ENCODE measurements around the gene HJURP. TPM values are rescaled to one million over a fixed set of nuclear protein-coding genes. Genes with fewer than 3 reads are reported as not detected.

HJURP gene
- polyA plus RNA-seq, 1 donor (not counting 4 experiments of a cell fraction or from before 2014, with no cell fraction given): 20.2 TPM

GRCh38 chr2:233829193-233830110 lies 24.9 kb downstream of the HJURP start:
- Histone ChIP-seq H3K4me2 (ENCODE audit: control insufficient read depth, extremely low read depth, insufficient read depth, low read depth, low read length) (peak overlapping the region; percentile 22), H4K20me1 (ENCODE audit: control insufficient read depth, extremely low read depth, insufficient read depth, low read length) (no peaks in the 10 kb centered on the region), H3K27ac (ENCODE audit: control insufficient read depth, insufficient read depth, low read length) (no peak overlapping the region), H3K9ac (ENCODE audit: control insufficient read depth, extremely low read depth, insufficient read depth, low read length) (no peak overlapping the region), H3K4me1 (ENCODE audit: control insufficient read depth, extremely low read depth, insufficient read depth, low read length) (peaks cover 16% of the 10 kb centered on the region), H3K79me2 (ENCODE audit: control insufficient read depth, insufficient read depth, low read length) (no peaks in the 10 kb centered on the region), H3K27me3 (ENCODE audit: control insufficient read depth, extremely low read depth, insufficient read depth, low read length) (no peaks in the 10 kb centered on the region), H3K36me3 (ENCODE audit: control insufficient read depth in 2 of 2, extremely low read depth in 1 of 2, insufficient read depth in 2 of 2, low read length in 2 of 2) (no peaks in the 10 kb centered on the region), H2AFZ (ENCODE audit: control insufficient read depth, low read length) (no peak overlapping the region), H3K9me1 (ENCODE audit: control insufficient read depth, extremely low read depth, insufficient read depth, low read length) (no peaks in the 10 kb centered on the region), H3K9me3 (ENCODE audit: control insufficient read depth, low read depth, low read length) (no peaks in the 10 kb centered on the region), H3K4me3 (ENCODE audit: control insufficient read depth in 2 of 3, extremely low read depth in 1 of 3, insufficient read depth in 2 of 3, low read depth in 1 of 3, low read length in 3 of 3) (no peak overlapping the region)
- FAIRE-seq (no peak), DNase-seq (ENCODE audit: low read depth, low spot score) (no peak)
- no peak for TF ChIP-seq CTCF (optimal IDR thresholded peaks at IDR 0.05 in 1 of 3, IDR thresholded peaks at IDR 0.05 in 1 of 3, conservative IDR thresholded peaks at IDR 0.05 in 1 of 3; ENCODE audit: extremely low read depth in 1 of 3, insufficient read depth in 2 of 3, low read length in 3 of 3)
- TF ChIP-seq EZH2 (IDR thresholded peaks at IDR 0.05; ENCODE audit: low read length): no peak
- dilution Hi-C loops (cut with MboI; ENCODE audit: extremely low pct_ligation_motif_present, low sequenced_read_pairs): no loop called here

GRCh38 chr2:233828546-233829192 lies 25.7 kb downstream of the HJURP start:
- Histone ChIP-seq H3K27ac (ENCODE audit: control insufficient read depth, insufficient read depth, low read length) (no peak overlapping the region), H3K36me3 (ENCODE audit: control insufficient read depth in 2 of 2, extremely low read depth in 1 of 2, insufficient read depth in 2 of 2, low read length in 2 of 2) (no peaks in the 10 kb centered on the region), H2AFZ (ENCODE audit: control insufficient read depth, low read length) (peak overlapping the region; percentile 28), H3K9ac (ENCODE audit: control insufficient read depth, extremely low read depth, insufficient read depth, low read length) (no peak overlapping the region), H3K4me3 (ENCODE audit: control insufficient read depth in 2 of 3, extremely low read depth in 1 of 3, insufficient read depth in 2 of 3, low read depth in 1 of 3, low read length in 3 of 3) (peak overlapping the region in 1 of 3 experiments; percentile 18), H3K4me1 (ENCODE audit: control insufficient read depth, extremely low read depth, insufficient read depth, low read length) (peaks cover 16% of the 10 kb centered on the region), H3K27me3 (ENCODE audit: control insufficient read depth, extremely low read depth, insufficient read depth, low read length) (no peaks in the 10 kb centered on the region), H3K9me1 (ENCODE audit: control insufficient read depth, extremely low read depth, insufficient read depth, low read length) (no peaks in the 10 kb centered on the region), H3K4me2 (ENCODE audit: control insufficient read depth, extremely low read depth, insufficient read depth, low read depth, low read length) (peak overlapping the region; percentile 22), H3K79me2 (ENCODE audit: control insufficient read depth, insufficient read depth, low read length) (no peaks in the 10 kb centered on the region), H3K9me3 (ENCODE audit: control insufficient read depth, low read depth, low read length) (no peaks in the 10 kb centered on the region), H4K20me1 (ENCODE audit: control insufficient read depth, extremely low read depth, insufficient read depth, low read length) (no peaks in the 10 kb centered on the region)
- TF ChIP-seq EZH2 (IDR thresholded peaks at IDR 0.05; ENCODE audit: low read length) (no peak), CTCF (optimal IDR thresholded peaks at IDR 0.05 in 1 of 3, IDR thresholded peaks at IDR 0.05 in 1 of 3, conservative IDR thresholded peaks at IDR 0.05 in 1 of 3; ENCODE audit: extremely low read depth in 1 of 3, insufficient read depth in 2 of 3, low read length in 3 of 3) (no peak)
- DNase-seq (ENCODE audit: low read depth, low spot score) (no peak), FAIRE-seq (no peak)
- dilution Hi-C loops (cut with MboI; ENCODE audit: extremely low pct_ligation_motif_present, low sequenced_read_pairs): no loop called here

All from keratinocyte (primary cell).